Mesothelial cell of epicardium (in vitro differentiated cells): Measurements from ENCODE around the gene ZBTB14. TPM values are rescaled to one million over a fixed set of nuclear protein-coding genes. Genes with fewer than 3 reads are reported as not detected.

Experiments
- DNase-seq, 2 experiments: peaks; one replicate each; pipeline ENCODE4 v3.0.0; 2021; ENCODE audit warnings: low spot score in 2 of 2; ENCODE audit not compliant: unreplicated experiment in 2 of 2
- H3K27ac Mint-ChIP-seq: 2 replicates; pipeline ENCODE4 v1.8.0; 2021; ENCODE audit warnings: mixed read lengths
- H3K27me3 Mint-ChIP-seq: 2 replicates; pipeline ENCODE4 v1.8.0; 2021; ENCODE audit warnings: low read depth, mixed read lengths
- H3K36me3 Mint-ChIP-seq: 2 replicates; pipeline ENCODE4 v1.8.0; 2021; ENCODE audit warnings: mixed read lengths
- H3K4me1 Mint-ChIP-seq: 2 replicates; pipeline ENCODE4 v1.8.0; 2021; ENCODE audit warnings: mixed read lengths
- H3K4me3 Mint-ChIP-seq: 2 replicates; pipeline ENCODE4 v1.8.0; 2021; ENCODE audit warnings: mild to moderate bottlenecking, moderate library complexity, mixed read lengths
- H3K9me3 Mint-ChIP-seq: 2 replicates; pipeline ENCODE4 v1.8.0; 2021; ENCODE audit warnings: mixed read lengths
- total RNA-seq: library from RNA; stranded (reverse); gene quantifications from 3 replicates; pipeline ENCODE4 v1.2.1, GENCODE V29; 2021
- TF ChIP-seq, protein P1 (sequence below): fragments of 200-600 bp; sonication (generic); IDR thresholded peaks from one replicate; pipeline ENCODE4 v1.5.0; 2021; ENCODE audit warnings: antibody characterized with exemption; ENCODE audit not compliant: unreplicated experiment

The ZBTB14 gene
- total RNA-seq, 1 donor from 2014 or later: 15.4 TPM

DNA sequence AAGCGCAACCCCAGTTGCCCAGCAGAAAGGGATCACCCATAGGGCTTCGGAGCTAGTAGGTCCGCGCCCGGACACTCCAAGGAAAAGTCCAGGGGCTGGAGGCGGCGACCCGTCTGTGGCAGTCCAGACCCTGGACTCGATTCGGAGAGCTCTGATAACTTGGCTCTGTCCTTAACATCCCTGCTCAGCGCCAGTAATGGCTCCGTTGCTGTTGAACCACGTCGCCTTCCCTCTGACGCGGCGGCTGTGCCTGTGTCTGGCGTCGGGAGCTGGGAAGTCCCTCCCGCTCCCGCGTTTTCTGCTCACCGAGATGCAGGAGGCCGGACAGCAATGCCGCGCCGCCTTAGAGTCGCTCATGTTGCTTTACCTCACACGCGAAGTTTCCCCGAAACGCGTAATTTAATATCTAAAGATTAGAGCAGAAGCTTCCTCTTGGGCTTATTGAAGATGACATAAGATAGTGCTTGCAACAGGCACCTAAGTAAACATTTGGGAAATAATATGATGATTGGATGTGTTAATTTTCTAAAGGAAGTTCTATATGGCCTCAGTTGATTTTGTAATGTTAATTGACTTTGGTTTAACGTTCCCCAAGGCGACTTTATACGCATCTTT lies 1.3 kb upstream of the ZBTB14 start:
- DNase-seq: peak; percentile 56 to 74
- TF ChIP-seq, protein P1, sequence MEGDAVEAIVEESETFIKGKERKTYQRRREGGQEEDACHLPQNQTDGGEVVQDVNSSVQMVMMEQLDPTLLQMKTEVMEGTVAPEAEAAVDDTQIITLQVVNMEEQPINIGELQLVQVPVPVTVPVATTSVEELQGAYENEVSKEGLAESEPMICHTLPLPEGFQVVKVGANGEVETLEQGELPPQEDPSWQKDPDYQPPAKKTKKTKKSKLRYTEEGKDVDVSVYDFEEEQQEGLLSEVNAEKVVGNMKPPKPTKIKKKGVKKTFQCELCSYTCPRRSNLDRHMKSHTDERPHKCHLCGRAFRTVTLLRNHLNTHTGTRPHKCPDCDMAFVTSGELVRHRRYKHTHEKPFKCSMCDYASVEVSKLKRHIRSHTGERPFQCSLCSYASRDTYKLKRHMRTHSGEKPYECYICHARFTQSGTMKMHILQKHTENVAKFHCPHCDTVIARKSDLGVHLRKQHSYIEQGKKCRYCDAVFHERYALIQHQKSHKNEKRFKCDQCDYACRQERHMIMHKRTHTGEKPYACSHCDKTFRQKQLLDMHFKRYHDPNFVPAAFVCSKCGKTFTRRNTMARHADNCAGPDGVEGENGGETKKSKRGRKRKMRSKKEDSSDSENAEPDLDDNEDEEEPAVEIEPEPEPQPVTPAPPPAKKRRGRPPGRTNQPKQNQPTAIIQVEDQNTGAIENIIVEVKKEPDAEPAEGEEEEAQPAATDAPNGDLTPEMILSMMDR: no peak
- Mint-ChIP-seq H3K27me3 (peaks cover 28% of the 10 kb centered on the region), H3K9me3 (no peaks in the 10 kb centered on the region), H3K4me1 (peaks cover 12% of the 10 kb centered on the region), H3K27ac (peak overlapping the region; percentile 99), H3K36me3 (peaks cover 2% of the 10 kb centered on the region), H3K4me3 (peak overlapping the region; percentile 84)

DNA sequence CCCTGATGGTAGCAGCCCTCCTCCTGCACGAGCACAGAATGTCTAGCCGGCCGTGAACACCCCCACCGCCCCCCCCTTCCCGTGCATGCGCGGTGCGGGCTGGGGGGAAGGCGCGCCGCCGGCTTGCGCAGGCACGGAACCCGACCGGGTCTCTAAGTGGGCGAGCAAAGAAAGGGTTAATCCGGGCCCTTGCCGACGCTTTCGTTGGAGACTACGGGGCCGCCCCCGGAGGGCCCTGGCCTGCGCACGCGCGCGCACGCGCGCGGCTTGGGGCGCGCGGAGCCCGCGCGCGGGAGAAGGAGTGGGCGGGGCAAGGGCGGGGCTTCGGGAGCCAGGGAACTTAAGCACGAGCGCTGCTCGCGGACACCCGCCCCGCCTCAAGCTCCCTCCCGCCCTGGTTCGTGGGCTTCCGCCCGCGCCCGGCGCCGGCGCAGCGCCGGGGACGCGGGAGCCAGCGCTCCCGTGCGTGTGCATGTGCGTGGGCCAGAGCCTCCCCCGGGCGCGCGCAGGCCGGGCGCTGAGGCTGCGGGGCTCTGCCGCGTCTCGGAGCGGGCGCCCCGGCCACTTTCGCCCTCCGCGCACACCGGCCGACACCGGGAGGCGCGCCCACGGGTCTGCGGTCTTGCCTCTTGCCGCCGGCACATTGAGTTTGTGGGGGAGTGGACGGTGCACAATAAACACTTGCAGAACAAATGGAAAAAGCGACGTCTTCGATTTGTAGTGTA lies 617 bp upstream of the ZBTB14 start:
- Mint-ChIP-seq H3K4me1 (peaks cover 12% of the 10 kb centered on the region), H3K27ac (peak overlapping the region; percentile 99), H3K4me3 (peak overlapping the region; percentile 84), H3K36me3 (peaks cover 8% of the 10 kb centered on the region), H3K27me3 (peaks cover 23% of the 10 kb centered on the region), H3K9me3 (no peaks in the 10 kb centered on the region)
- DNase-seq: peak; percentile 89 to 92
- TF ChIP-seq, protein P1: no peak

DNA sequence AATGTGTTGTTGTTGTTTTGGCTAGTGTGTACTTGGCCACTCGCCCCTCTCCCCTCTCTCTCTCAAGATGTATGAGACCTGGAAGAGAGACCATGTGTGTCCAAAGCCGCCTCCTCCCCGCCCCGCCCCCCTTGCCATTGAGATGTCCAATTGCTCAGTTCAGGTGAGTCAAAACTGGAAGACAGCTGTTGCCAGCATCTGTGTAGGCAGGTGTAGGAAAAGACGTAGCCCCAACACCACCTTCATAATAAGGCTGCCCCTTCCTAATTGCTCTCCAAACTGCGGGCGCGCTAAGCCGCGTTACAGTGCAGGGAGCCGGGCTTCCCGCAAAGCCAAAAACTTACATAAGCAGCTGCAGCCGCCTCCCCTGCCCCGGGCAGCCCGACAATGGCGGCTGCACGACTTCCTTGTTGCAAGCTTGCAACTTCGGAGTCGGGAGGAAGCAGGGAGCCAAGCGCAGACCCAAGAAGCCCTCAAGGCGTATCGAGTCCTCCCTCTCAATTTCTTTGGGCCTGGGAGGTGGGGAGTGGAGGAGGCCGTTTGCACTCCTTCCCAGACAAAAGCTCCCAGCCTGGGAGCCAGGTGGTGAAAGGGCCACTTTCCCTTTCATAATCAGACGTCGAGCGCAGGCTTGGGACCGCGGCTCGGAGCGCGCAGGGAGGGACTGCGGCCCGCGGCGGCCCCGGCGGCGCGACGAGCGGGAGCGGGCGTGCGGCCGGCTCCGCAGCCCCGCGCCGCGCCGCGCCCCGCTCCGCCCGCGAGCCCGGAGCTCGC lies 882 bp downstream of the ZBTB14 start:
- peak; percentile 36 to 69 for DNase-seq
- Mint-ChIP-seq H3K36me3 (peaks cover 15% of the 10 kb centered on the region), H3K27ac (peak overlapping the region; percentile 94), H3K27me3 (peaks cover 10% of the 10 kb centered on the region), H3K4me3 (peak overlapping the region; percentile 85), H3K4me1 (peaks cover 12% of the 10 kb centered on the region), H3K9me3 (no peaks in the 10 kb centered on the region)
- TF ChIP-seq, protein P1: no peak

DNA sequence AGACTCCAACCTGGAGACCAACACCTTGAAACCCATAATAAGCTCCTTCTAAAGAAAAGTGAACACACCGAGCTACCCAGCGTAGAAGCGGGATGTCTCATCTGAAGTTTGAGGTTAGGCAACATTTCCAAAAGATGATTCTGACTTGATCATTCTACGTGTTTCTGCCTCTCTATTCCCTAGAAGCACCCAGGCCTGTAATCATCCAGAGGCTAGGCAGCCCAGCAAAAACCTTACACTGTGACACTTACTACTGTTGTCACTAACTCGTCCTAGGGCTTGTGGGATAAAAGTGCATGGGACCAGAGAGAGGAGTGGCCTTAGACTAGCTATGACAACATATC lies 1.4 kb downstream of the ZBTB14 start:
- peaks cover 5% of the 10 kb centered on the region for H3K27me3 Mint-ChIP-seq
- H3K4me1 Mint-ChIP-seq: peaks cover 12% of the 10 kb centered on the region
- H3K27ac Mint-ChIP-seq: peak overlapping the region; percentile 94
- H3K4me3 Mint-ChIP-seq: peak overlapping the region; percentile 85
- H3K9me3 Mint-ChIP-seq: no peaks in the 10 kb centered on the region
- peaks cover 15% of the 10 kb centered on the region for H3K36me3 Mint-ChIP-seq
- TF ChIP-seq, protein P1: no peak
- DNase-seq: no peak

DNA sequence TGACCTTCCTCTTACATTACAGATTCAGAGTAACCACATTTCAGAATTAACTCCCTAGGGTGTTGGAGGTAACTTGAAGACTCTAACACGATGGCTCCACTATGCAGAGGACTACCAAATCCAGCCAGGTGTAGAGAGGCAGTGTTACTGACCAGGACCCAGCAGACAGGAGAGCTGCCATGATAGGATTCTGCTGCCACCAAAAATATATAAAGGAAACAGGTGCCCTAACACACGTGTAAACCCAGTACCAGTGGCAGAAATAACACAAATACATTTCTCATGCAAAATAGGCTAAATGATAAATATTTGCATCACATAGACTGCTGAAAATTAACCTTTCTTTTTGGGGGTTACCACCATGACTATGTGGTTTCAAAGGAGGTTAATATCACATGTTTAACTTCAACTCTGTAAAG lies 7.0 kb downstream of the ZBTB14 start:
- Mint-ChIP-seq H3K27me3 (no peaks in the 10 kb centered on the region), H3K27ac (no peak overlapping the region)
- TF ChIP-seq, protein P1: no peak

More for the DNA sequence above, 7.0 kb downstream of the ZBTB14 start:
- Mint-ChIP-seq H3K4me3 (no peak overlapping the region), H3K9me3 (no peaks in the 10 kb centered on the region), H3K4me1 (no peaks in the 10 kb centered on the region), H3K36me3 (peaks cover 15% of the 10 kb centered on the region)
- DNase-seq: no peak
